Activated CD4-positive, alpha-beta T cell treated with anti-CD3 and anti-CD28 coated beads, Interleukin-10, Interleukin-2, amounts not matched to agents 100 ng/mL and 50 ng/mL, durations not matched to agents 16 hours and 8 hours (primary cell): ENCODE measurements around the gene DNM3.

ENCODE experiments used
- DNase-seq: peaks from one replicate; pipeline ENCODE4 v3.0.0-alpha.2; 2020

The DNM3 gene

GRCh38 chr1:172383536-172383935 is 542.2 kb downstream of the DNM3 start:
- DNase-seq: no peak

GRCh38 chr1:172384656-172385055 is 543.4 kb downstream of the DNM3 start:
- no peak for DNase-seq

GRCh38 chr1:172386046-172386445 is 544.7 kb downstream of the DNM3 start:
- no peak for DNase-seq

- DNase-seq: no peak
Measured at GRCh38 chr1:172388490-172388889, 547.2 kb downstream of the DNM3 start.

- no peak for DNase-seq
Measured at GRCh38 chr1:172390301-172390682, 549.0 kb downstream of the DNM3 start.

- DNase-seq: no peak
Measured at GRCh38 chr1:172390683-172391551, 549.6 kb downstream of the DNM3 start.

GRCh38 chr1:172391976-172392375 is 550.7 kb downstream of the DNM3 start:
- no peak for DNase-seq

- DNase-seq: peak; percentile 45
Measured at GRCh38 chr1:172393354-172393753, 552.1 kb downstream of the DNM3 start.

- peak; percentile 93 for DNase-seq
Measured at GRCh38 chr1:172394141-172394751, 552.9 kb downstream of the DNM3 start.

GRCh38 chr1:172394811-172395210 is 553.5 kb downstream of the DNM3 start:
- DNase-seq: no peak

- DNase-seq: no peak
Measured at GRCh38 chr1:172395576-172395975, 554.3 kb downstream of the DNM3 start.

GRCh38 chr1:172397221-172397620 is 555.9 kb downstream of the DNM3 start:
- peak; percentile 84 for DNase-seq

GRCh38 chr1:172397633-172398032 is 556.3 kb downstream of the DNM3 start:
- no peak for DNase-seq

- DNase-seq: peak; percentile 31
Measured at GRCh38 chr1:172398193-172398592, 556.9 kb downstream of the DNM3 start.

- DNase-seq: peak; percentile 75
Measured at GRCh38 chr1:172398970-172399755, 557.9 kb downstream of the DNM3 start.

GRCh38 chr1:172399756-172400721 is 558.7 kb downstream of the DNM3 start:
- DNase-seq: no peak

GRCh38 chr1:172400722-172401105 is 559.4 kb downstream of the DNM3 start:
- DNase-seq: no peak

- no peak for DNase-seq
Measured at GRCh38 chr1:172401477-172401876, 560.2 kb downstream of the DNM3 start.

- DNase-seq: no peak
Measured at GRCh38 chr1:172401892-172402291, 560.6 kb downstream of the DNM3 start.

- DNase-seq: no peak
Measured at GRCh38 chr1:172402878-172403569, 561.7 kb downstream of the DNM3 start.

GRCh38 chr1:172404121-172404520 is 562.8 kb downstream of the DNM3 start:
- DNase-seq: no peak

- DNase-seq: no peak
Measured at GRCh38 chr1:172405912-172406311, 564.6 kb downstream of the DNM3 start.
